Stimulated activated naive CD8-positive, alpha-beta T cell treated with anti-CD3 and anti-CD28 coated beads, Interleukin-15, amount 100 ng/mL, for 72 hours (primary cell): ENCODE results near the gene ZNF419.
A peak's percentile ranks its signal among the peaks of the same experiment; 100 is the strongest.
"Not testable (repeated sequence)": the region's sequence is repeated elsewhere in the genome, so short reads cannot be mapped to it uniquely, and the experiment has no call there.

Source experiments
- ATAC-seq: fragments of 150-1000 bp; cut with Tn5 transposase; 2 replicates; pipeline ENCODE4 v1.10.0; 2021; ENCODE audit warnings: mild to moderate bottlenecking, moderate library complexity
- DNase-seq, 2 donors: peaks; one replicate each; pipeline ENCODE4 v3.0.0; 2021 to 2022
- H3K27ac Mint-ChIP-seq, 2 donors: one replicate each; pipeline ENCODE4 v1.8.0; 2022; ENCODE audit warnings: mild to moderate bottlenecking in 2 of 2, mixed read lengths in 2 of 2, moderate library complexity in 2 of 2
- H3K27me3 Mint-ChIP-seq: one replicate; pipeline ENCODE4 v1.8.0; 2022; ENCODE audit warnings: mixed read lengths
- H3K4me1 Mint-ChIP-seq: one replicate; pipeline ENCODE4 v1.8.0; 2022; ENCODE audit warnings: mild to moderate bottlenecking, mixed read lengths
- H3K4me3 Mint-ChIP-seq, 2 donors: one replicate each; pipeline ENCODE4 v1.8.0; 2022; ENCODE audit warnings: mild to moderate bottlenecking in 2 of 2, mixed read lengths in 2 of 2, moderate library complexity in 1 of 2
- H3K9me3 Mint-ChIP-seq, 2 donors: one replicate each; pipeline ENCODE4 v1.8.0; 2022; ENCODE audit warnings: mixed read lengths in 2 of 2

Gene ZNF419

DNA sequence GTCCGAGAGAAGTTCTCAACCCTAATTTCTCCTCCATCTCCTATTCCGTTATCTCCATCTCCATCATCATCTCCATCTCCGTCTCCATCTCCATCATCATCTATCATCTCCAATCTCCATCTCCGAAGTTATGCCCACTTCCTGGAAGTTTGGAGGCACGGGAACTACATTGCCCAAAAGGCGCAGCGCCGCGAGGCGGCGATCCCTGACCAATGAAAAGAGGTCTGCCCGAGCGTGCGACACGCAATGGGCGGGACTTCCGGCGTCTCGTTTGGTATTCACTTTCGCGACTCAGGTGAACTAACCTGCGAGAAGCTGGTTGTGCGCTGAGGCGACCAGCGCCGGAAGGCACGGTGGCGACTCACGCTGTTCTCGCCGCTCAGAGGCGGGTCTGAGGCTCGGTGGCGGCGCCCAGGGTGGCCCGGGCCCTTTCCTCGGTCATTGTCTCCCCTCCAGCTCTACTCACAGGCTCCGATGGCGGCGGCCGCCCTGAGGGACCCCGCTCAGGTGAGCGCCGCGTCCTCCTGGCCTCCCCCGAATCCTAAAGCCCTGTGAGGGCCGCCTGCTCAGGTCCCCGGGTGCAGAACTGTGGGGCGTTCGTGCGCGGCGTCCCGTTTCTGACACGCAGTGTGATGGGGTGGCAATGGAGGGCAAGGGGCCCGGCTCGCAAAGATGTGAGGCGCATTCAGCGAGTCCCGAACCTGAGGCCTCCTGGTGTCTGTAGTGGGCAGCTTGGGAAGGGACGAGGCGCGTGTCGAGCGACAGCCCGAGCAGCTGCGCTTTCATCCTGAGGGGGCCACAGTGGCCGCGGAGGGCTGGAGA, at the start of gene ZNF419:
TSS of gene ZNF419 (plus strand) at position 274 of the 822 bp plus-strand sequence. CDS start at position 475, 201 bp downstream.
- Mint-ChIP-seq H3K9me3 (peaks cover 44 to 57% of the 10 kb centered on the region in 2 donors), H3K27ac (peak within 1 kb of the TSS; percentile 7 to 86), H3K4me1 (peaks cover 16% of the 10 kb centered on the region), H3K4me3 (peak within 1 kb of the TSS; percentile 65 to 86)
- H3K27me3 Mint-ChIP-seq: not testable (repeated sequence)
- DNase-seq (peak; percentile 83 to 91), ATAC-seq (peak; percentile 98)

DNA sequence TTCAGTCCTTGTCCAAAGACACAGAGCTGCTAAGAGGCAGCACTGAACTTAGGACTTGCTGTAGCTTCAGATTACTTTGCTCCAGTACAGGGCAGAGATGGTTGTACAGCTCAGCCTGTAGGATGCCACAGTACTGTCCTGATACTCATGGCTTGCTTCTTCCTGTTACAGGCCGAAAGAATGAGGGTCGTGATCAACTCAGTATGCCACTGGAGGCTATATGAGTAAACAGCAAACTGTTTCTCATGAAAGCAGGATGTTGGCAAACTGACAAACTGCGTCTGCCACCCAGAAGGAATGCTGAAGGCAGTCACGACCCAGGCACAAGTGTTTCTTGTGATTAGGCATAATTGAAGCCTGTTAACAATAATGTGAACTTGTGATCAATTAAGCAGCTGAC, 49.6 kb upstream of the ZNF419 start:
- H3K4me3 Mint-ChIP-seq: no peak overlapping the region
- H3K4me1 Mint-ChIP-seq: peaks cover 25% of the 10 kb centered on the region
- no peak for DNase-seq
- H3K27ac Mint-ChIP-seq: no peak overlapping the region
- peaks cover 44 to 60% of the 10 kb centered on the region in 2 donors for H3K9me3 Mint-ChIP-seq
- H3K27me3 Mint-ChIP-seq: no peaks in the 10 kb centered on the region
- no peak for ATAC-seq

DNA sequence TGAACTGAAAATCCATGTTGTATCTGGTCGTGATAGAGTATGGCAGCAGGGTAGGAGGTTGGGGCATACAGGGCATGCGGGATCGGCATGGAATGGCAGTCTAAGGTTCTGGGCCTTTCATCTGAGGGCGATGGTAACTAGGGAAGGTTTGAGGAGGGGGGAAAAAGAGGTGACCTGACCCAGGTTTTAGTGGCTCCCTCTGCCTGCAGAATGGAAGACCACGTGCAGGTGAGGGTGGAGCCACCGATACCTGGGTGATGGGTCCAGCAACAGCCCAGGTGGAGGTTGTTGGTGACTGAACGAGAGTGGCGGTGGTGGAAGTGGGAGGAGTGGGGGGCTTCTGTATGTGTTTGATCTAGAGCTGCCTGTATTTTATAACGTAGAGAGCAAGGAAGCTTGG, 48.6 kb upstream of the ZNF419 start:
- Mint-ChIP-seq H3K9me3 (peaks cover 45 to 63% of the 10 kb centered on the region in 2 donors), H3K4me1 (peaks cover 25% of the 10 kb centered on the region), H3K4me3 (no peak overlapping the region), H3K27me3 (no peaks in the 10 kb centered on the region), H3K27ac (peak overlapping the region; percentile 51 to 87)
- DNase-seq (no peak), ATAC-seq (no peak)

DNA sequence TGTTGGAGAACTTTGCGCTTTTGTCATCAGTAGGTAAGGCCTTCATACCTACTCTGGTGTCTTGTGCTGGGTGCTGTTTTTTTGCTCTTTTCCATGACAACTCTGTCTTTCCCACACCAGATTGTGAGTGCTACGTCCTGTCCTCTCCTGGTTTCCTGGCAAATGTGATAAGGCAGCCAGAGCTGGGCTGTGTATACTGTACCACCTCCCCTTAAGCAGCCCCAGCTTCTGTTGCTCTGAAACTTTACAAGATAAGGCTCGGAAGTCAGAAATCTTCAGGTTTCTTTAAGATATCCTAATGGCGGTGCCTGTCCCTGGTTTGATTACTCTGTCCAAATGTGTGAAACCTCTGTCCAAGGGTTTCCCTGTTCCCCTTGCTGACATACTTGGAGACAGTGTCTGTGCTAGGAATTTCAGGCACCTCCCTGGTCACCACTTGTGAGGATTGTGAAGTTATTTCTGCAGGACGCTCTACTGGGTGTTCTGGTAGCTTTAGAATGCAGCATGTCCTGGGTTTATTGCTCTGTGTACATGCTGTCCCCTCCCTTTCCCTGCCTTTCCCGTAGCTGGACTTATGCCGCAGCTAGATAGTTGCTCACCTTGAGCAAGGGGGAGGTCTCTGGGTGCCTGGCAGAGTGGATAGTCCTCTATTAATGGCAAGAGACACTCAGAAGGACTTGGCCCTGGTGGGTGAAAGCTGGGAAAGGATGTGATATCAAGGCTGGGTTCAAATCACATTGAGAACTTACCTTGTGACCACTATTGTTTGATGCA, 45.4 kb upstream of the ZNF419 start:
- Mint-ChIP-seq H3K4me3 (no peak overlapping the region), H3K27ac (peak overlapping the region in 1 of 2 donors; percentile 29)
- no peak for ATAC-seq

GRCh38 chr19:57443121-57443696, 44.3 kb upstream of the ZNF419 start:
- no peak overlapping the region for H3K4me3 Mint-ChIP-seq
- ATAC-seq (no peak), DNase-seq (no peak)
- no peaks in the 10 kb centered on the region for H3K4me1 Mint-ChIP-seq
- peaks cover 47 to 72% of the 10 kb centered on the region in 2 donors for H3K9me3 Mint-ChIP-seq
- H3K27me3 Mint-ChIP-seq: no peaks in the 10 kb centered on the region
- no peak overlapping the region for H3K27ac Mint-ChIP-seq

More for the DNA sequence above, 45.4 kb upstream of the ZNF419 start:
- H3K9me3 Mint-ChIP-seq: peaks cover 47 to 72% of the 10 kb centered on the region in 2 donors
- DNase-seq: no peak
- H3K27me3 Mint-ChIP-seq: no peaks in the 10 kb centered on the region
- H3K4me1 Mint-ChIP-seq: no peaks in the 10 kb centered on the region

- Mint-ChIP-seq H3K27ac (no peak overlapping the region), H3K9me3 (peaks cover 13 to 42% of the 10 kb centered on the region in 2 donors), H3K4me3 (no peak overlapping the region), H3K4me1 (no peaks in the 10 kb centered on the region), H3K27me3 (no peaks in the 10 kb centered on the region)
- ATAC-seq (no peak), DNase-seq (no peak)
These were observed 35.2 kb upstream of the ZNF419 start for GRCh38 chr19:57452307-57452706.

DNA sequence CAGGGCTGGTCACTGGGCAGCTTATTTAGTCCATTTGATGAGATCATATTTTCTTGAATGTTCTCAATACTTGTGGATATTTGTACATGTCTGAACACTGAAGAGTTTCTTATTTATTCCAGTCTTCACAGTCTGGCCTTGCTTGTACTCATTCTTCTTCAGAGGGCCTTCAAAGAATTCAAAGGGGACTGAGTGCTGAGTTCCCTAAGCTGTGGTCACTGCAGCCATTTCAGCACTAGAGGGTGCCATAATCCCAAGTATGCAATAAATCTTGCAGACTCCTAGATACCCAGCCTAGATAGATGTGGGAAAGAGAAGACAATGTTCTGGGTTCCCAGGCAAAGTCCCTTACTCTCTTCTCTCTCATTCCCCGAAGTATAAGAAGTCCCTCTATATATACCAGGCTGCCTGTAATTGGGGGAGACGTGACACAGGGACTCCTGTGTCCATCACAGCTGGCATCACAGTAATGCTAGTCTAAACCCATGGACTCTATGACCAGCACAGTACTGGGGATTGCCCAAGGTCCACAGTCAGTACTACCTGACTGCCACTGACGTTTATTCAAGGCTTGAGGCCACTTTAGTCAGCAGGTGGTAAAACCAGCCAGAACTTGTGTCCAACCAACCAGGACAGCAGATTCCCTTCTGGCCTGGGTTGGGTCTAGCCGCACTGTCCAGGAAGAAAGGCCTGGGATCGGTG, 21.7 kb upstream of the ZNF419 start:
- DNase-seq (peak; percentile 21 to 39), ATAC-seq (peak; percentile 71)
- Mint-ChIP-seq H3K4me1 (no peaks in the 10 kb centered on the region), H3K27ac (no peak overlapping the region), H3K4me3 (no peak overlapping the region), H3K27me3 (no peaks in the 10 kb centered on the region), H3K9me3 (peaks cover 45 to 54% of the 10 kb centered on the region in 2 donors)

DNA sequence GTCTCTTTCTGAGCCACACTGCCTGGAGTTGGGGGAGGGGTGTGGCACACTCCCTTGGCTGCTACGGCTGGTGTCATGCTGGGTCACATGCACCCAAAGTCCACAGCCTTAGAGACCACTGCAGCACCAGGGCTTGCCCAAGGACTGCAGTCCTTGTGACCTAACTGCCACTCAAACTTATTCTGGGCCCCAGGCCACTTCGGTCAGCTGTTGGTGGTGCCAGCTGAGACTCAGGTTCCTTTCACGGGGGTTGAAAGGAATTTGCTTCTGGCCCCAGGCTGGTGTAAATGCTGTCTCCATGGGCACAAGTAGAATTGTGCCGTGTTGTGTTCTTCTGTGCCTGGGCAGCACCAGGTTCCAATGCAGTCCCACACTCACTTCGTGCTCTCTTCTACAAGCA, 21.1 kb upstream of the ZNF419 start:
- peaks cover 51 to 57% of the 10 kb centered on the region in 2 donors for H3K9me3 Mint-ChIP-seq
- no peaks in the 10 kb centered on the region for H3K4me1 Mint-ChIP-seq
- no peaks in the 10 kb centered on the region for H3K27me3 Mint-ChIP-seq
- H3K4me3 Mint-ChIP-seq: no peak overlapping the region
- ATAC-seq: no peak
- no peak overlapping the region for H3K27ac Mint-ChIP-seq
- DNase-seq: no peak

DNA sequence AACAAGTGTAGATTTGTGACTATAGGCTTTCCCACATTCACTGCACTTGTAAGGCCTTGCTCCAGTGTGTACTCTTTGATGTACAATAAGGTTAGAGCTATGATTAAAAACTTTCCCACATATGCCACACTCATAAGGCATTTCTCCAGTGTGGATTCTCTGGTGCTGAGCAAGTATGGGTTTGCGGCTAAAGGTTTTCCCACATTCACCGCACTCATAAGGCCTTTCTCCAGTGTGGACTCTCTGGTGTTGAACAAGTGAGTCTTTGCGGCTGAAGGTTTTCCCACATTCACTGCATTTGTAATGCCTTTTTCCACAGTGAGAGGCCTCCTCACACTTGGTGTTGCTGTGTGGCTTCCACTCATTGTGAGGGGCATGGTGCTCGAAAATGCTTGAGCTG, 13.9 kb upstream of the ZNF419 start:
- Mint-ChIP-seq H3K27me3 (no peaks in the 10 kb centered on the region), H3K27ac (no peak overlapping the region), H3K4me3 (no peak overlapping the region), H3K9me3 (peaks cover 59 to 66% of the 10 kb centered on the region in 2 donors), H3K4me1 (peaks cover 17% of the 10 kb centered on the region)
- DNase-seq (no peak), ATAC-seq (no peak)

GRCh38 chr19:57477191-57478008, 10.2 kb upstream of the ZNF419 start, which contains the start of gene ZNF772:
Gene ZNF772 (minus strand): TSS chr19:57477566. CDS start chr19:57477309, 257 bp downstream.
- peaks cover 59 to 60% of the 10 kb centered on the region in 2 donors for H3K9me3 Mint-ChIP-seq
- ATAC-seq (peak; percentile 99), DNase-seq (peak; percentile 83 to 94)
- no peaks in the 10 kb centered on the region for H3K27me3 Mint-ChIP-seq
- peaks cover 17% of the 10 kb centered on the region for H3K4me1 Mint-ChIP-seq
- peak within 1 kb of the TSS; percentile 89 to 97 for H3K4me3 Mint-ChIP-seq
- H3K27ac Mint-ChIP-seq: peak within 1 kb of the TSS; percentile 95 to 97

DNA sequence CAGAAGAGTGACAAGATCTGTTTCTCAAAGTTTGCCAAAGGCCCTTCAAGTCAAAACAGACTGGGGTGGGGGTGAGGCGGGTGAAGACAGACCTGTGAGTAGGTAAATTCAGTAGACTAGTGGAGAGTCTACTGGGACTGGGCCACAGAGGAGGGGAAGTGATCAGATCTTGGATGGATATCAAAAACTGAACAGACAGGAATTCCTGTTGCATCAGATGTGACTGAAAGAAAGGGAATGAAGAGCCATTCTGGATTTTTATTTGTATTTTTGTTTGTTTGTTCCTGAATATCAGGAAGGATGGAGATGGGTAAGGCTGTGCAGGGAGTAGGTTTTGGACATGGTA, 722 bp downstream of the ZNF419 start:
- peak; percentile 4 for ATAC-seq
- not testable (repeated sequence) for H3K27ac Mint-ChIP-seq, DNase-seq, H3K27me3 Mint-ChIP-seq
- Mint-ChIP-seq H3K4me3 (peak overlapping the region; percentile 65 to 86), H3K4me1 (peaks cover 16% of the 10 kb centered on the region), H3K9me3 (peaks cover 49 to 63% of the 10 kb centered on the region in 2 donors)

GRCh38 chr19:57499332-57499679, 11.8 kb downstream of the ZNF419 start:
- Mint-ChIP-seq H3K4me3 (peak overlapping the region; percentile 65 to 90), H3K9me3 (peaks cover 43 to 56% of the 10 kb centered on the region in 2 donors), H3K4me1 (peaks cover 26% of the 10 kb centered on the region), H3K27ac (peak overlapping the region in 1 of 2 donors; percentile 68)
- DNase-seq, H3K27me3 Mint-ChIP-seq, ATAC-seq: not testable (repeated sequence)

DNA sequence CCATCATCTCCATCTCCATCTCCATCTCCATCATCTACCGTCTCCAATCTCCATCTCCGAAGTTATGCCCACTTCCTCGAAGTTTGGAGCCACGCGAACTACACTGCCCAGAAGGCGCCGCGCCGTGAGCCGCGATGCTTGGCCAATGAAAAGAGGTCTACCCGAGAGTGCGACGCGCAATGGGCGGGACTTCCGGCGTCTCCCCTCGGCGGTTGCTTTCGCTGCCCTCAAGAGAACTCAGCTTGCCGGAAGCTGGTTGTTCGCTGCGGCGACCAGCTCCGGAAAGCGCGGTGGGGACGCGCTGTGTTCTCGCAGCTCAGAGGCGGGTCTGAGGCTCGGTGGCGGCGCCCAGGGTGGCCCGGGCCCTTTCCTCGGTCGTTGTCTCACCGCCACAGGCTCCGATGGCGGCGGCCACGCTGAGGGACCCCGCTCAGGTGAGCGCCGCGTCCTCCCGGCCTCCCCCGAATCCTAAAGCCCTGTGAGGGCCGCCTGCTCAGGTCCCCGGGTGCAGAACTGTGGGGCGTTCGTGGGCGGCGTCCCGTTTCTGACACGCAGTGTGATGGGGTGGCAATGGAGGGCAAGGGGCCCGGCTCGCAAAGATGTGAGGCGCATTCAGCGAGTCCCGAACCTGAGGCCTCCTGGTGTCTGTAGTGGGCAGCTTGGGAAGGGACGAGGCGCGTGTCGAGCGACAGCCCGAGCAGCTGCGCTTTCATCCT, 12.3 kb downstream of the ZNF419 start, which contains the start of gene ZNF773:
TSS of gene ZNF773 (plus strand) at position 259 of the 716 bp plus-strand sequence. CDS start at position 402, 143 bp downstream.
- H3K4me3 Mint-ChIP-seq: peak within 1 kb of the TSS; percentile 65 to 90
- H3K27ac Mint-ChIP-seq: peak within 1 kb of the TSS; percentile 59 to 88
- H3K4me1 Mint-ChIP-seq: peaks cover 26% of the 10 kb centered on the region
- DNase-seq (peak; percentile 90 to 96), ATAC-seq (peak; percentile 99)
- H3K9me3 Mint-ChIP-seq: peaks cover 39 to 54% of the 10 kb centered on the region in 2 donors
- H3K27me3 Mint-ChIP-seq: not testable (repeated sequence)

DNA sequence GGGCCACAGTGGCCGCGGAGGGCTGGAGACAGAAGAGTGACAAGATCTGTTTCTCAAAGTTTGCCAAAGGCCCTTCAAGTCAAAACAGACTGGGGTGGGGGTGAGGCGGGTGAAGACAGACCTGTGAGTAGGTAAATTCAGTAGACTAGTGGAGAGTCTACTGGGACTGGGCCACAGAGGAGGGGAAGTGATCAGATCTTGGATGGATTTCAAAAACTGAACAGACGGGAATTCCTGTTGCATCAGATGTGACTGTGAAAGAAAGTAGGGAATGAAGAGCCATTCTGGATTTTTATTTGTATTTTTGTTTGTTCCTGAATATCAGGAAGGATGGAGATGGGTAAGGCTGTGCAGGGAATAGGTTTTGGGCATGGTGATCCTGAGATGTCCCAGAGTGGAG, 12.8 kb downstream of the ZNF419 start:
- H3K4me1 Mint-ChIP-seq: peaks cover 26% of the 10 kb centered on the region
- peaks cover 39 to 53% of the 10 kb centered on the region in 2 donors for H3K9me3 Mint-ChIP-seq
- peak overlapping the region; percentile 59 to 88 for H3K27ac Mint-ChIP-seq
- not testable (repeated sequence) for ATAC-seq, DNase-seq, H3K27me3 Mint-ChIP-seq
- peak overlapping the region; percentile 65 to 90 for H3K4me3 Mint-ChIP-seq
